Suppressor macrophage treated with lipopolysaccharide for 4 hours (primary cell): ENCODE results near the gene IGFBP5.

Source experiments
- DNase-seq: peaks from one replicate; pipeline ENCODE4 v3.0.0-alpha.2; 2020

IGFBP5 gene

GRCh38 chr2:216713691-216714336 is 18.5 kb upstream of the IGFBP5 start:
- DNase-seq, result no peak

GRCh38 chr2:216711348-216711747 is 16.0 kb upstream of the IGFBP5 start:
- DNase-seq, result no peak

GRCh38 chr2:216710551-216711301 is 15.4 kb upstream of the IGFBP5 start:
- DNase-seq, result no peak

GRCh38 chr2:216702756-216703155 is 7.4 kb upstream of the IGFBP5 start:
- no peak for DNase-seq

GRCh38 chr2:216701544-216701943 is 6.2 kb upstream of the IGFBP5 start:
- no peak for DNase-seq

GRCh38 chr2:216700781-216701180 is 5.4 kb upstream of the IGFBP5 start:
- DNase-seq, result no peak

- no peak for DNase-seq
Observed at GRCh38 chr2:216700088-216700567, 4.8 kb upstream of the IGFBP5 start.

GRCh38 chr2:216698895-216699294 is 3.5 kb upstream of the IGFBP5 start:
- peak; percentile 49 for DNase-seq

GRCh38 chr2:216698293-216698692 is 2.9 kb upstream of the IGFBP5 start:
- DNase-seq, result no peak

- no peak for DNase-seq
Observed at GRCh38 chr2:216696751-216697560, 1.6 kb upstream of the IGFBP5 start.

- no peak for DNase-seq
Observed at GRCh38 chr2:216696321-216696720, 972 bp upstream of the IGFBP5 start.

- no peak for DNase-seq
Observed at GRCh38 chr2:216694826-216695217, 527 bp downstream of the IGFBP5 start.

GRCh38 chr2:216694082-216694825 is 1.1 kb downstream of the IGFBP5 start:
- no peak for DNase-seq

GRCh38 chr2:216693414-216694080 is 1.8 kb downstream of the IGFBP5 start:
- no peak for DNase-seq

- peak; percentile 22 for DNase-seq
Observed at GRCh38 chr2:216692636-216693413, 2.5 kb downstream of the IGFBP5 start.

- peak; percentile 29 for DNase-seq
Observed at GRCh38 chr2:216690853-216691741, 4.3 kb downstream of the IGFBP5 start.

GRCh38 chr2:216690456-216690852 is 4.9 kb downstream of the IGFBP5 start:
- DNase-seq, result no peak

- no peak for DNase-seq
Observed at GRCh38 chr2:216689397-216689796, 6.0 kb downstream of the IGFBP5 start.

- no peak for DNase-seq
Observed at GRCh38 chr2:216688731-216689340, 6.5 kb downstream of the IGFBP5 start.

- DNase-seq, result no peak
Observed at GRCh38 chr2:216687646-216688045, 7.7 kb downstream of the IGFBP5 start.
